Skeletal muscle tissue (tissue), 4 donors: ENCODE results near the gene WNT4. TPM values are rescaled to one million over a fixed set of nuclear protein-coding genes. Genes with fewer than 3 reads are reported as not detected.

Experiments
- H3K27ac ChIP-seq: one replicate; pipeline ENCODE4 v1.7.0; 2013; ENCODE audit warnings: mild to moderate bottlenecking, low read depth, low read length, inconsistent platforms
- H3K27me3 ChIP-seq, 3 donors: one replicate each; pipeline ENCODE4 v1.7.0; 2013; ENCODE audit warnings: low read length in 3 of 3; ENCODE audit not compliant: control insufficient read depth in 3 of 3, insufficient read depth in 3 of 3
- H3K36me3 ChIP-seq, 3 donors: one replicate each; pipeline ENCODE4 v1.7.0; 2013; ENCODE audit warnings: low read length in 3 of 3; ENCODE audit not compliant: control insufficient read depth in 3 of 3, insufficient read depth in 3 of 3
- H3K4me1 ChIP-seq, 3 donors: one replicate each; pipeline ENCODE4 v1.7.0; 2013; ENCODE audit warnings: low read length in 3 of 3, mild to moderate bottlenecking in 3 of 3; ENCODE audit not compliant: control insufficient read depth in 3 of 3, insufficient read depth in 3 of 3
- H3K4me3 ChIP-seq, 3 donors: one replicate each; pipeline ENCODE4 v1.7.0; 2013; ENCODE audit warnings: low read length in 3 of 3
- H3K9ac ChIP-seq, 3 donors: one replicate each; pipeline ENCODE4 v1.7.0; 2013; ENCODE audit warnings: low read length in 3 of 3, mild to moderate bottlenecking in 3 of 3, moderate library complexity in 2 of 3, low read depth in 1 of 3
- H3K9me3 ChIP-seq, 3 donors: one replicate each; pipeline ENCODE4 v1.7.0; 2013; ENCODE audit warnings: low read length in 3 of 3; ENCODE audit not compliant: control insufficient read depth in 3 of 3
- total RNA-seq: library from RNA; depleted of rRNA; stranded (reverse); fragments of >200 nt; gene quantifications from one replicate; pipeline ENCODE4 v1.2.3, GENCODE V29; 2014
- donor health status: Osteomylitis.

Gene WNT4
- total RNA-seq, 1 donor from 2014 or later, result 3.1 TPM

DNA sequence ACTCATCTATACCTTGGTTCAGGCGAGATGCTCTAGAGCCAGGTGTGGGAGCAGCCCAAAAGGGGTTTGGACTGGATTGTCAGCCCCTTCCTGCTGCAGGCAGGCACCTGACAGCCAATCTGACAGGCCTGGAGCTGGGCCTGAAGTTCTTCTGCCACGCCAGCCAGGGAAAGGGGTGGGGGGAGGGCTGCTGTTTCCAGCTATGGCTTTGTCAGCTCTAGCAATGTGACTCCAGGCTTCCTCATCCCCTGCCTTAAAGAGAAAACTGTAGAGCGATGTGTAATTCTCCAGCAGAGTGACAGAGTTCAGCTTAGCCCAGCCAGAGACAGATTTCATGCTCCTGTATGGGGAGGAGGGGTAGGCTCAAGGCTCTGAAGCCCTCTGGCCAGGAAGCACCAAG lies 30.3 kb downstream of the WNT4 start:
- no peak overlapping the region for H3K4me3 ChIP-seq
- H3K27me3 ChIP-seq, result no peaks in the 10 kb centered on the region
- no peaks in the 10 kb centered on the region for H3K9me3 ChIP-seq
- no peak overlapping the region for H3K27ac ChIP-seq
- peaks cover 17 to 55% (median 32%) of the 10 kb centered on the region in 3 donors for H3K4me1 ChIP-seq
- peak overlapping the region in 1 of 3 donors; percentile 13 for H3K9ac ChIP-seq
- peaks cover 0 to 23% (median 23%) of the 10 kb centered on the region in 3 donors for H3K36me3 ChIP-seq

DNA sequence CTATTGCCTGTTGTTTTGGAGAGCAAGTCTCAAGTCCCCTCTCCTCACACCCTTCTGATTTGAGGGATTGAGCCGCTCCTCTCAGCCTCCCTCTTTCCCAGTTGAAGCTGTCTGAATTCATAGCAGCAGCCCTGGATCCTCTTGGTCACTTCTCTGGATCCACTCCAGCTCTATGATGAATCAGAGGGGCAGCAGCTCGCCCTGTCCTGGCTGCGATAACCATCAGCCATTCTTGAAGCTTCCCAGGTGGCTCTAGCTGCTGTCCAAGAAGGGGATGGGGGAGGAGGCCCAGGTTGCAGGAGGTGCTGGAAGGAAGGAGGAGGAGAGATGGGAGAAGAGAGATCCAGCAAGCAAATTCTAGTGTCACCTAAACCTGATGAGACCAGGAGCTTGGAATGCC lies 31.3 kb downstream of the WNT4 start:
- H3K4me1 ChIP-seq, result peaks cover 17 to 51% (median 29%) of the 10 kb centered on the region in 3 donors
- H3K27me3 ChIP-seq, result no peaks in the 10 kb centered on the region
- H3K9me3 ChIP-seq, result no peaks in the 10 kb centered on the region
- H3K9ac ChIP-seq, result peak overlapping the region in 1 of 3 donors; percentile 40
- H3K27ac ChIP-seq, result no peak overlapping the region
- peaks cover 0 to 23% (median 23%) of the 10 kb centered on the region in 3 donors for H3K36me3 ChIP-seq
- H3K4me3 ChIP-seq, result no peak overlapping the region

DNA sequence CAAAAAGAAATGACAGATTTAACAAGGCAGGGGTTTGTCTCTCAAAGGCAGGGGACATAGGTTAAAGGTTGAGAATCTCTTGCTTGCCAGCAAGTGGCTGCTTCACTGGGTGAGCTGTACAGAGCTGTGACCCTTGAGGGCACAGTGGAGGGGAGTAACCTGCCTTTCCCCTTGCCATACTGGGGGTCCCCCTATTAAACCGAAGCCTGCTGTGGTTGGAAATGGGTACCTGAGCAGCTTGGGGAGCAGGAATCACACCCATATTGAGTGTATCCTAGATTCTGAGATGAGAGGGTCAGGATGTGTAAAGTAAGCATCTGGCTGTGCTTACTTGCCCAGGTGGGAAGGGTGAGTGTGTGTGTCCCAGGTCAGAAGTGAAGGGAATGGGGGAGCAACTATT lies 31.8 kb downstream of the WNT4 start:
- Histone ChIP-seq H3K27ac (no peak overlapping the region), H3K27me3 (no peaks in the 10 kb centered on the region), H3K4me1 (peaks cover 17 to 47% (median 29%) of the 10 kb centered on the region in 3 donors), H3K9me3 (no peaks in the 10 kb centered on the region), H3K4me3 (no peak overlapping the region), H3K9ac (no peak overlapping the region), H3K36me3 (peaks cover 0 to 23% (median 23%) of the 10 kb centered on the region in 3 donors)

DNA sequence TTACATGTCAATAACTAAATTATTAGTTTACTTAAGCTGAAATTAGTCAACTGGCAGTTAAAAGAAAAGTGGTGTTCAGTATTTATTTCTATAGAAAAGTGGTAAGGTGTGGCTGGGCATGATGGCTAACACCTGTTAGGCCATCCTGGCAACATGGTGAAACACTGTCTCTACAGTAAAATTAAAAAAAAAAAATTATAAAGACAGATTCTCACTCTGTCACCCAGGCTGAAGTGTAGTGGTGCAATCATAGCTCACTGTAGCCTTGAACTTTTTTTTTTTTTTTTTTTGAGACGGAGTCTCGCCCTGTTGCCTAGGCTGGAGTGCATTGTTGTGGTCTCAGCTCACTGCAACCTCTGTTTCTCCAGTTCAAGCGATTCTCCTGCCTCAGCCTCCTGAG lies 32.9 kb downstream of the WNT4 start:
- Histone ChIP-seq H3K36me3 (peaks cover 5 to 24% (median 23%) of the 10 kb centered on the region in 3 donors), H3K9ac (no peak overlapping the region), H3K4me3 (no peak overlapping the region), H3K4me1 (peaks cover 12 to 43% (median 25%) of the 10 kb centered on the region in 3 donors), H3K9me3 (no peaks in the 10 kb centered on the region), H3K27me3 (no peaks in the 10 kb centered on the region), H3K27ac (no peak overlapping the region)

DNA sequence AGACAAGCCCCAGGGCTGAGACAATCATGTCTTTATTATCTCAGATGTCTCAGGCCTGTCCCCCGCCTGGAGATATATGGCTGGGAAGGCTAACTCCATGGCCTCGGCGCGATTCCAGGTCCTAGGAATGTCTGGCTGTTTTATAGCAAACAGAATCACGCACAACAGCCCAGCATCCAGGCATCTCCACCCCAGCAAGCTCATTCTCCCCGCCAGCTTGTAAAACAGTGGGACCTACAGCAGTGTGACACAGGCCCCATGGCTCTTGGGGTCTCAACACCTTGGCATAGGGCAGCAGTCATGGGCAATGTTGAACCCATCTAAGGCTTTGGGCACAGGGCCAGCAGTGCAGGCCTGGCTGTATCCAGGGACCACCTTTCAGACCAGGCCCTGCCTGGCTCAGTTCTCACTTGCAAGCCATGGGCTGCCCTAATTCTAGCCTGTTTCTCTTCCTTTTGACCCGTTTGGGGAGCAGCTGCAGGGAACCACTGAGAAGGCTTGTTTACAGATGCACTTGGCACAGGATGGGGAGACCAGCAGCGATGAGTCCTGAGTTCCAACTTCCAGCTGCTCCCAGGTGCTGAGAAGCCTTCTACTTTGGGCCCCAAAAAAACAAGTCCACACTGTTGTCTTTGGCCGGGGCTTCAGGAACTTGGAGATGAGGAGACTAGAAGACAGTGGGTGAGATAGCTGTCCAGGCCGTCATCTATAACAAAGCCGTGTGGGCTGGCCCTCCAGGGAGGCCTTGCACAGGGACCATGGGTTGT lies 34.4 kb downstream of the WNT4 start:
- H3K36me3 ChIP-seq, result peaks cover 5 to 21% (median 20%) of the 10 kb centered on the region in 3 donors
- H3K4me3 ChIP-seq, result no peak overlapping the region
- H3K27me3 ChIP-seq, result no peaks in the 10 kb centered on the region
- H3K9me3 ChIP-seq, result no peaks in the 10 kb centered on the region
- H3K4me1 ChIP-seq, result peaks cover 0 to 29% (median 15%) of the 10 kb centered on the region in 3 donors
- H3K27ac ChIP-seq, result no peak overlapping the region
- H3K9ac ChIP-seq, result peak overlapping the region in 1 of 3 donors; percentile 3

DNA sequence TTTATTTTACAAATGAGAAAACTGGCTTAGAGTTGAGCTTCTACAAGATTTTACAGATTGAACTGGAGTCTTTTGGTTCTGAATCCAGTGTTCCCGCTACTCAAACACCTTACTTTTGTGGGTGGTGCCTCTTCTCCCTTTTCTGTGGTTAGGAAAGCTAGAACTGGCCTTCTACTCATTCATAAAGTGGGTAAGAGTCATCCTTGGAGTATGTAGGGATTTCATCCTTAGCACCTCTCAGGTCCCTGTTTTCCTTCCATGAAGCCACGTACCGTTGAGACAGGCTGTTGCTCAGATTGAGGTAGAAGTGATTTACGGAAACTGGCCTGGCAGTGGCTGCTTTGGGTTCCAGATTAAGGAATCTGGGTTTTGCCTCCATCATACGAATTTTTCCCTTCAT lies 35.8 kb downstream of the WNT4 start:
- Histone ChIP-seq H3K27ac (no peak overlapping the region), H3K9ac (no peak overlapping the region), H3K36me3 (peaks cover 5 to 16% (median 15%) of the 10 kb centered on the region in 3 donors)

DNA sequence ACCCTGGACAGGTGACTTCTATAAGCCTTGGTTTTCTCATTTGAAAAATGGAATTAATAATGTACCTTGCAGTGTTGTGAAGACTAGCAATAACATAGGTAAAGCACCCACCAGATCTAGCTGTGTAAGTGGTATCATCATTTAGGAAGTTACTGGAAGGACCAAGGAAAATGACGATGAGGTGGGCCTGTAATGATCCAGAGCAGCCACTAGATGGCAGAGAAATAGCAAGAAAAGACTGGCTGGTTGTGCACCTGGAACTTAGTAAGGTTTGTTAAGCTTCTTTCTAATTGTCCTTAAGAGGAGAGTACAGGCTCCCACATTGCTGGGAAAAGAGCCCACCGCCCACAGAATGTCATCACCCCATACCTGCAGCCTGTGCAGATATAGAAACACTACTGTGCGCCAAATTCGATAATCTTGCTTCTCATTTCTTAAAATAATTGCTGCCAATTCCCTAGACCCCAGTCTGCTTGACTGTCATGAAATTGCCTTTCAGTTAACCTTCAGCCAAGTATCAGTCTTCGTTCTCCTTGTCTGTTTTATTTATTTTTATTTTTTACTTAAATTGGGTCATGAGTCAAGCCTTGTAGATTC lies 37.2 kb downstream of the WNT4 start:
- H3K4me3 ChIP-seq, result no peak overlapping the region
- H3K9ac ChIP-seq, result no peak overlapping the region
- no peaks in the 10 kb centered on the region for H3K27me3 ChIP-seq
- peaks cover 5 to 13% (median 6%) of the 10 kb centered on the region in 3 donors for H3K36me3 ChIP-seq
- peaks cover 0 to 7% (median 4%) of the 10 kb centered on the region in 3 donors for H3K4me1 ChIP-seq
- no peak overlapping the region for H3K27ac ChIP-seq
- H3K9me3 ChIP-seq, result no peaks in the 10 kb centered on the region

More for the DNA sequence above, 35.8 kb downstream of the WNT4 start:
- Histone ChIP-seq H3K4me3 (no peak overlapping the region), H3K4me1 (peaks cover 0 to 18% (median 12%) of the 10 kb centered on the region in 3 donors), H3K9me3 (no peaks in the 10 kb centered on the region), H3K27me3 (no peaks in the 10 kb centered on the region)

DNA sequence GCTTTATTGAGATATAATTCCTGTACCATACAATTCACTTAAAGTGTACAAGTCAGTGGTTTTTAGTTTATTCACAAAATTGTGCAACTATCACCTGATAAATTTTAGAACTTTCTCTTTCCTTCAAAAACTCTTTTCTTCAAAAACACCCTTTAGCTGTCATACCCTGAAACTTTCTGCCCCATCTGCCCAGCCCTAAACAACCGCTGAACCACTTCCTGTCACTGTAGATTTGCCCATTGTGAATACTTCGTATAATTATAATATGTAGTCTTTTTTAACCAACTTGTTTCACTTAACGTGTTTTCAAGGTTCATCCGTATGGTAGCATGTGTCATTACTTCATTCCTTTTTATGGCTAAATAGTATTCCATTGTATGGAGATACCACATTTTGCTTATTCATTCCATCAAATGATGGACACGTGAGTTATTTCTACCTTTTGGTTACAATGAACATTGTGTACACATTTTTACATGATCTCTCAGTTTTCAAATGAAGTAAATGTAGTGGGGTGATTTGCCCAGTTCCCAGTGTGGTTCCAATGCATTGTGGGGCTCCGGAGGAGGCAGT lies 37.9 kb downstream of the WNT4 start:
- no peak overlapping the region for H3K9ac ChIP-seq
- no peaks in the 10 kb centered on the region for H3K27me3 ChIP-seq
- peaks cover 5 to 13% (median 6%) of the 10 kb centered on the region in 3 donors for H3K36me3 ChIP-seq
- H3K9me3 ChIP-seq, result no peaks in the 10 kb centered on the region
- peaks cover 0 to 7% (median 4%) of the 10 kb centered on the region in 3 donors for H3K4me1 ChIP-seq
- no peak overlapping the region for H3K27ac ChIP-seq
- no peak overlapping the region for H3K4me3 ChIP-seq

DNA sequence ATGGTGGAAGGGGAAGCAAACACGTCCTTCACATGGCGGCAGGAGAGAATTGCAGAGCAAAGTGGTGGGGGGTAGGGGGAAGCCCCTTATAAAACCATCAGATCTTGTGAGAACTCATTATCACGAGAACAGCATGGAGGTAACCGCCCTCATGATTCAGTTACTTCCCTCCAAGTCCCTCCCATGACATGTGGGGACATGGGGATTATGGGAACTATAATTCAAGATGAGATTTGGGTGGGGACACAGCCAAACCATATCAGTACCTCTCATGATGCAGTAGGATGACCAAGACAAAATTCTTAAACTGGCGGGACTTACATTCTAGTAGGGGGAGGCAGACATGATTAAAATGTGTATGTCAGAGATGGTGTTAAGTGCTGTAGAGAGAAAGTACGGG lies 38.8 kb downstream of the WNT4 start:
- Histone ChIP-seq H3K4me3 (no peak overlapping the region), H3K9ac (no peak overlapping the region), H3K27me3 (no peaks in the 10 kb centered on the region), H3K4me1 (peaks cover 0 to 7% (median 3%) of the 10 kb centered on the region in 3 donors), H3K36me3 (peaks cover 6 to 15% (median 6%) of the 10 kb centered on the region in 3 donors), H3K9me3 (no peaks in the 10 kb centered on the region), H3K27ac (no peak overlapping the region)

DNA sequence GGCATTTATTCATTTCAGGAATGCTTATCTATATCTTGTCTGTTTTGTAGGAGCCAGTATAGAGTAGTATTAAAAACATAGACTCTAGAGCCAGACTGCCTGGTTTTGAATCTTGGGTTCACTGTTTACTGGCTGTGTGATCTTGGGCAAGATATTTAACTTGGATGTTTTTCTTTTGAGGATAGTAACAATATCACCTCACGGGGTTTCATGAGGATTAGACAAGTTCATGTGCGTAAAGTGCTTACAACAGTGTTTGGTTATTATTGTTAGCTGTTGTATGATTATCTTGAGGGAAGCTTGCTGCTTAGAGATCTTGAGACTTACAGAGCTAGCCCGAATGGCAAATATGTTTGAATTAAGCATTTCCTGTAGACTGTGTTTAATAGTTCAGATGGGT lies 40.2 kb downstream of the WNT4 start:
- no peak overlapping the region for H3K4me3 ChIP-seq
- no peak overlapping the region for H3K27ac ChIP-seq
- peaks cover 0 to 3% (median 0%) of the 10 kb centered on the region in 3 donors for H3K4me1 ChIP-seq
- no peaks in the 10 kb centered on the region for H3K9me3 ChIP-seq
- H3K27me3 ChIP-seq, result no peaks in the 10 kb centered on the region
- no peak overlapping the region for H3K9ac ChIP-seq
- peaks cover 8 to 14% (median 11%) of the 10 kb centered on the region in 3 donors for H3K36me3 ChIP-seq
